ENCODE measurements around the gene GRIA4. TPM values are rescaled to one million over a fixed set of nuclear protein-coding genes. Genes with fewer than 3 reads are reported as not detected.

Gene GRIA4
- total and polyA plus RNA-seq, 2 experiments from 2014 or later, result 1.3 to 3.7 TPM

GRCh38 chr11:106021967-106022794, 412.3 kb downstream of the GRIA4 start, which contains the start of gene MSANTD4:
Gene MSANTD4, minus strand, starts transcription at chr11:106022240. Its CDS starts 11,323 bp downstream, at chr11:106010917.
- H3K27me3 ChIP-seq, result no peaks in the 10 kb centered on the region
- DNase-seq (ENCODE audit: low spot score), result peak; percentile 99
- H3K27ac ChIP-seq, result peak within 1 kb of the TSS; percentile 81
- peak within 1 kb of the TSS; percentile 63 for H3K4me3 ChIP-seq
- peak within 1 kb of the TSS; percentile 85 for H3K4me2 ChIP-seq
- H3K9me3 ChIP-seq (ENCODE audit: low read depth), result no peaks in the 10 kb centered on the region
- H2AFZ ChIP-seq, result peak within 1 kb of the TSS; percentile 79
- no peaks in the 10 kb centered on the region for H4K20me1 ChIP-seq (ENCODE audit: insufficient read depth, poor library complexity, severe bottlenecking)
- H3K4me1 ChIP-seq (ENCODE audit: insufficient read depth), result peaks cover 13% of the 10 kb centered on the region
- no peaks in the 10 kb centered on the region for H3K9me2 ChIP-seq (replicated peaks; ENCODE audit: insufficient read depth)
- H3K79me2 ChIP-seq, result peaks cover 45% of the 10 kb centered on the region
- 2% methylated on average over 46 of the region's 48 CpGs for WGBS (ENCODE audit: low lambda C conversion rate, missing lambda C conversion rate)
- no peak for TF ChIP-seq EZH2phosphoT487 (IDR thresholded peaks at IDR 0.05; ENCODE audit: low read depth, severe bottlenecking, unreplicated experiment)
- TF ChIP-seq CTCF (IDR thresholded peaks at IDR 0.05; ENCODE audit: poor library complexity), result no peak
- TF ChIP-seq EZH2 (IDR thresholded peaks at IDR 0.05; ENCODE audit: borderline replicate concordance), result no peak
- H3K36me3 ChIP-seq (replicated peaks; ENCODE audit: insufficient read depth, low read depth), result no peaks in the 10 kb centered on the region

GRCh38 chr11:106022795-106023275, 413.0 kb downstream of the GRIA4 start:
- H3K4me1 ChIP-seq (ENCODE audit: insufficient read depth), result peaks cover 13% of the 10 kb centered on the region
- peaks cover 39% of the 10 kb centered on the region for H3K79me2 ChIP-seq
- TF ChIP-seq EZH2 (IDR thresholded peaks at IDR 0.05; ENCODE audit: borderline replicate concordance) (no peak), CTCF (IDR thresholded peaks at IDR 0.05; ENCODE audit: poor library complexity) (no peak), EZH2phosphoT487 (IDR thresholded peaks at IDR 0.05; ENCODE audit: low read depth, severe bottlenecking, unreplicated experiment) (no peak)
- WGBS (ENCODE audit: low lambda C conversion rate, missing lambda C conversion rate), result 89% methylated on average over 7 of the region's 7 CpGs
- peak overlapping the region; percentile 38 for H3K4me3 ChIP-seq
- H4K20me1 ChIP-seq (ENCODE audit: insufficient read depth, poor library complexity, severe bottlenecking), result no peaks in the 10 kb centered on the region
- H3K36me3 ChIP-seq (replicated peaks; ENCODE audit: insufficient read depth, low read depth), result no peaks in the 10 kb centered on the region
- H2AFZ ChIP-seq, result peak overlapping the region; percentile 79
- peak overlapping the region; percentile 74 for H3K4me2 ChIP-seq
- H3K27ac ChIP-seq, result peak overlapping the region; percentile 69
- no peaks in the 10 kb centered on the region for H3K27me3 ChIP-seq
- DNase-seq (ENCODE audit: low spot score), result no peak
- no peaks in the 10 kb centered on the region for H3K9me2 ChIP-seq (replicated peaks; ENCODE audit: insufficient read depth)
- H3K9me3 ChIP-seq (ENCODE audit: low read depth), result no peaks in the 10 kb centered on the region

- Histone ChIP-seq H3K27ac (no peak overlapping the region), H3K27me3 (no peaks in the 10 kb centered on the region), H4K20me1 (ENCODE audit: insufficient read depth, poor library complexity, severe bottlenecking) (no peaks in the 10 kb centered on the region), H3K9me2 (replicated peaks; ENCODE audit: insufficient read depth) (no peaks in the 10 kb centered on the region), H3K4me3 (no peak overlapping the region), H3K4me1 (ENCODE audit: insufficient read depth) (no peaks in the 10 kb centered on the region), H3K79me2 (no peaks in the 10 kb centered on the region), H3K4me2 (no peak overlapping the region), H3K9me3 (ENCODE audit: low read depth) (no peaks in the 10 kb centered on the region), H2AFZ (no peak overlapping the region), H3K36me3 (replicated peaks; ENCODE audit: insufficient read depth, low read depth) (no peaks in the 10 kb centered on the region)
- 63% methylated on average over 4 of the region's 4 CpGs for WGBS (ENCODE audit: low lambda C conversion rate, missing lambda C conversion rate)
- DNase-seq (ENCODE audit: low spot score), result no peak
- TF ChIP-seq EZH2phosphoT487 (IDR thresholded peaks at IDR 0.05; ENCODE audit: low read depth, severe bottlenecking, unreplicated experiment), result no peak
Observed at GRCh38 chr11:106030609-106031008, 420.7 kb downstream of the GRIA4 start.

- Histone ChIP-seq H3K79me2 (no peaks in the 10 kb centered on the region), H3K4me3 (no peak overlapping the region), H2AFZ (no peak overlapping the region), H3K27me3 (no peaks in the 10 kb centered on the region), H3K9me2 (replicated peaks; ENCODE audit: insufficient read depth) (no peaks in the 10 kb centered on the region), H3K27ac (no peak overlapping the region), H3K4me2 (no peak overlapping the region), H3K4me1 (ENCODE audit: insufficient read depth) (no peaks in the 10 kb centered on the region), H3K9me3 (ENCODE audit: low read depth) (no peaks in the 10 kb centered on the region), H3K36me3 (replicated peaks; ENCODE audit: insufficient read depth, low read depth) (no peaks in the 10 kb centered on the region), H4K20me1 (ENCODE audit: insufficient read depth, poor library complexity, severe bottlenecking) (no peaks in the 10 kb centered on the region)
- no peak for TF ChIP-seq CTCF (IDR thresholded peaks at IDR 0.05; ENCODE audit: poor library complexity)
- no peak for DNase-seq (ENCODE audit: low spot score)
- WGBS (ENCODE audit: low lambda C conversion rate, missing lambda C conversion rate), result 79% methylated on average over 2 of the region's 2 CpGs
Observed at GRCh38 chr11:106031202-106031810, 421.4 kb downstream of the GRIA4 start.
